ENCODE data around the gene TMEM11. TPM values are rescaled to one million over a fixed set of nuclear protein-coding genes. Genes with fewer than 3 reads are reported as not detected.

The TMEM11 gene
- total RNA-seq, 4 donors from 2014 or later: 25.6 to 38.0 (median 33.8) TPM

- H3K27ac ChIP-seq: peak overlapping the region; percentile 98
- TF ChIP-seq POLR2AphosphoS5 (IDR thresholded peaks at IDR 0.05) (no peak), POLR2A (IDR thresholded peaks at IDR 0.05) (no peak), EP300 (IDR thresholded peaks at IDR 0.05) (no peak)
- TF ChIP-seq, protein P1, sequence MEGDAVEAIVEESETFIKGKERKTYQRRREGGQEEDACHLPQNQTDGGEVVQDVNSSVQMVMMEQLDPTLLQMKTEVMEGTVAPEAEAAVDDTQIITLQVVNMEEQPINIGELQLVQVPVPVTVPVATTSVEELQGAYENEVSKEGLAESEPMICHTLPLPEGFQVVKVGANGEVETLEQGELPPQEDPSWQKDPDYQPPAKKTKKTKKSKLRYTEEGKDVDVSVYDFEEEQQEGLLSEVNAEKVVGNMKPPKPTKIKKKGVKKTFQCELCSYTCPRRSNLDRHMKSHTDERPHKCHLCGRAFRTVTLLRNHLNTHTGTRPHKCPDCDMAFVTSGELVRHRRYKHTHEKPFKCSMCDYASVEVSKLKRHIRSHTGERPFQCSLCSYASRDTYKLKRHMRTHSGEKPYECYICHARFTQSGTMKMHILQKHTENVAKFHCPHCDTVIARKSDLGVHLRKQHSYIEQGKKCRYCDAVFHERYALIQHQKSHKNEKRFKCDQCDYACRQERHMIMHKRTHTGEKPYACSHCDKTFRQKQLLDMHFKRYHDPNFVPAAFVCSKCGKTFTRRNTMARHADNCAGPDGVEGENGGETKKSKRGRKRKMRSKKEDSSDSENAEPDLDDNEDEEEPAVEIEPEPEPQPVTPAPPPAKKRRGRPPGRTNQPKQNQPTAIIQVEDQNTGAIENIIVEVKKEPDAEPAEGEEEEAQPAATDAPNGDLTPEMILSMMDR (IDR thresholded peaks at IDR 0.05): no peak
- peaks cover 48% of the 10 kb centered on the region for H3K4me1 ChIP-seq
- no peaks in the 10 kb centered on the region for H3K9me3 ChIP-seq
- H3K4me3 ChIP-seq: peak overlapping the region; percentile 88
- H3K36me3 ChIP-seq: no peaks in the 10 kb centered on the region
- no peak for DNase-seq (ENCODE audit: low spot score in 2 of 2)
- H3K27me3 ChIP-seq: no peaks in the 10 kb centered on the region
- 4% methylated on average over 18 of the region's 23 CpGs for WGBS
Observed at GRCh38 chr17:21214777-21215541, 998 bp upstream of the TMEM11 start.

- Histone ChIP-seq H3K4me1 (peaks cover 62% of the 10 kb centered on the region), H3K4me3 (peak overlapping the region; percentile 88), H3K36me3 (no peaks in the 10 kb centered on the region), H3K27me3 (no peaks in the 10 kb centered on the region), H3K27ac (peak overlapping the region; percentile 98), H3K9me3 (no peaks in the 10 kb centered on the region)
- TF ChIP-seq EP300 (IDR thresholded peaks at IDR 0.05) (no peak), POLR2A (IDR thresholded peaks at IDR 0.05) (no peak), POLR2AphosphoS5 (IDR thresholded peaks at IDR 0.05) (no peak)
- TF ChIP-seq, protein P1 (IDR thresholded peaks at IDR 0.05): no peak
- no CpG with 5 or more reads among the region's 35 CpGs for WGBS
- DNase-seq (ENCODE audit: low spot score in 2 of 2): no peak
Observed at GRCh38 chr17:21213638-21214014, 335 bp downstream of the TMEM11 start.

DNA sequence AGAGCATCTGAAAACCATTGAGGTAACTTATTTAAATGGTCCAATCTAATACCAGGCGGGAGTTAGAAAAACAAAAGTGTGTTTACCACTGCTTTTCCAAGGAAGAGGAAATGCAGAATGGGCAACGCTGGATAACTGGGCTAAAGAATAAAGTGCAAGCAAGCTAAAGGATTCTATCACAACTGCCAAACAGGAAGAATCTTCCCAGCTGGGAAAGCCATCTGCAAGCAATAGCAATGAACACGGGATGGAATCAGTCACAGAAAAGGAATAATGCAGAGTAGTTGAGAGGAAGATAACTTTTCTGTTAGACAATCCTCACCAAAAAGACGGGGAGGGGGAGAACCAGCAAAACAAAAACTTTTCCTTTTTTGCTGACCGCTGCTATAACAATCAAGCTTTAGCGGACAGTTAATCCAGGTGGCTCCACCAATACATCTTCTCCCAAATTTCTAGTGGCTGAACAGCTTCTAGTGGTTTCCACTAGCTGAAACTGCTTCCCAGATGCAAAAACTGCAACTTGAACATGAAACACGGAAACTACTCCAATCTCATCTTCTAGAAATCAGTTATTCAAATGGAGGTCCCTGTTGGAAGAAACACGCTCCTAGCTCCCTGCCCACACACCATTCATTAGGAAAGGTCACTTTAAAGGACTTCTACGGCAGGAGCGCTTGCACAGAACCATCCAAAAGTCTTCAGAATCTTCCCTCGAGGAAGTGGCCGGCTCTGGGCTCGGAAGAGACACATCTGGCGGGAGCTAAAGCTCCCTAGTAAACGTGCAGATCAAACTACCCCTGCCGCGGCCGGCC lies 929 bp downstream of the TMEM11 start:
- no peaks in the 10 kb centered on the region for H3K9me3 ChIP-seq
- peaks cover 68% of the 10 kb centered on the region for H3K4me1 ChIP-seq
- TF ChIP-seq POLR2AphosphoS5 (IDR thresholded peaks at IDR 0.05): no peak
- TF ChIP-seq POLR2A (IDR thresholded peaks at IDR 0.05): no peak
- TF ChIP-seq EP300 (IDR thresholded peaks at IDR 0.05): no peak
- TF ChIP-seq, protein P1 (IDR thresholded peaks at IDR 0.05): no peak
- 4% methylated on average over 12 of the region's 18 CpGs for WGBS
- H3K27me3 ChIP-seq: no peaks in the 10 kb centered on the region
- DNase-seq (ENCODE audit: low spot score in 2 of 2): no peak
- H3K4me3 ChIP-seq: peak overlapping the region; percentile 88
- no peaks in the 10 kb centered on the region for H3K36me3 ChIP-seq
- H3K27ac ChIP-seq: peak overlapping the region; percentile 98

DNA sequence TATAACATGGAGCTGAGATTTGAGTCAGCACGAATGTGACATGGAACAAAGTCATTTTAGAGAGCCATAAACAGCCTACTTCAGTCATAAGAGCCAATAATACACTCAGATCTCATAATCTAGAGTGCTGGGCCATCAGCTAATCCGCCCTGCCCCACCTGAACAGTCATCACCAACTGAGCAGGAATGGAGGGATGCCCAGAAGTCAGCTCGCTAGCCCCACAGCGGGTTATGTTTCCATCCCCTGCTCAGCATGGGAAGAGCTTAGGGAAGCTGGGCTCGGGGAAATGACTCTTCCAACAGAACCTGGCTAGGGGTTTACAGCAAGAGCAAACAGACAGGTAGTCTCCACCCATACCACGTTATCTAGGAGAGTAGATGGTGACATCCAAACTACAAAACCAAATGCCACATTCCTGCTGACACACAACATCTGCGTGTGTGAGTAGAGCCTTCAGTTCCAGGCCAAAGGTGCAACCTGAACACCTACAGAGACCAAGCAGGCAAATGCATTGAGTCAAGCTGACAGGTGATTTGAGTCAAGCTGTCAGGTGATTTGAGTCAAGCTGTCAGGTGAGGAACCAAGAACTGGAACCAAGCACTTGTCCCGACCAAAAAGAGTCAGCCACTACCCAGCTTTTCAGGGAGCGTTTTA lies 2.0 kb downstream of the TMEM11 start:
- WGBS: 42% methylated on average over 9 of the region's 9 CpGs
- H3K36me3 ChIP-seq: peaks cover 5% of the 10 kb centered on the region
- H3K27me3 ChIP-seq: no peaks in the 10 kb centered on the region
- no peak for DNase-seq (ENCODE audit: low spot score in 2 of 2)
- no peaks in the 10 kb centered on the region for H3K9me3 ChIP-seq
- H3K4me1 ChIP-seq: peaks cover 69% of the 10 kb centered on the region
- H3K27ac ChIP-seq: peak overlapping the region; percentile 47
- H3K4me3 ChIP-seq: peak overlapping the region; percentile 88
- TF ChIP-seq, protein P1 (IDR thresholded peaks at IDR 0.05): no peak
- TF ChIP-seq POLR2AphosphoS5 (IDR thresholded peaks at IDR 0.05) (no peak), EP300 (IDR thresholded peaks at IDR 0.05) (no peak), POLR2A (IDR thresholded peaks at IDR 0.05) (no peak)
